ENCODE results near the gene JUN. TPM values are rescaled to one million over a fixed set of nuclear protein-coding genes. Genes with fewer than 3 reads are reported as not detected.
A peak's percentile ranks its signal among the peaks of the same experiment; 100 is the strongest.

The JUN gene
- total and polyA plus RNA-seq, 4 donors: 15.0 to 29.8 (median 17.5) TPM

DNA sequence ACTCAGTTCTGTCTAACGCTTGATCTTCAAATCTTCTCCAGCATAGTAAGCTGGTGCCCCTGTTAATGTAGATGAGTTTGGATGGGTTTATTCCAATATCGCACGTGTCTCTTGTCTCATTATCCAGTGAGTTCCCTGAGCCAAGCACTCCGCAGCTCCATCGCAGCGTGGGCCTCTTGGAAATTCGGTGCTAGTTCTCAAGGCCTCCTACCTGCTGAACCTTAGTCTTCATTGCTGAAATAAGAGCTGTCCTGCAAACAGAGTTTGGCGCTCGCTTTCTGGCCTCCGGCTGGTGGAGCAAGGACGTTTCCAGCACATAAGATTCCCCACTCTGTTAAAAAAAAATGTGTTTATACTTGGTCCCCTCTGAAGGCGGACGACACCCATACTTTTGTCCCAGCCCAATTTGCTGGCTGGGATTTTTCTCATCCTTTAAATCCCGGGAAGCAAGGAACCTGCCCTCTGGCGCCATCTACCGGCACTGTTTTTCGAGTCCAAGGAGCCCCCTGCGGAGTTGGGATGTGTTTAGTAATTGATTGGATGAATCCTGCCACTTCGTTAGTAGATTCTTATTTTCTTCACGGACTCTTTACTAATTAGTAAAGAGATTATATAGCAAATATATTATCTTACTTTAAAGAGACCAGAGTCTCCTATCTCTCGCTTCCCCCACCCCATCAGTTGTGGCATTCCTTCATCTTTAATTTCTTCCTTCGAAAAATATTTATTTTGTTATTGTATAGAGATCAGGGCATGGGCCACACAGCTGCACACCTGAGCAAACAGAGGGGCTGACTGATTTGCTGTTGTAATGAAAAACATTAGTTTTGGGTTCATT is 14.7 kb downstream of the JUN start:
- Histone ChIP-seq H3K9ac (ENCODE audit: low read depth in 1 of 2, low read length in 2 of 2) (no peak overlapping the region), H3K4me3 (ENCODE audit: low read depth in 1 of 3, low read length in 3 of 3) (no peak overlapping the region), H3K4me1 (ENCODE audit: control insufficient read depth in 4 of 4, insufficient read depth in 4 of 4, low read length in 3 of 4) (peaks cover 0 to 13% (median 8%) of the 10 kb centered on the region in 4 donors), H3K36me3 (ENCODE audit: control insufficient read depth in 4 of 4, insufficient read depth in 3 of 4, low read depth in 1 of 4, low read length in 3 of 4) (no peaks in the 10 kb centered on the region), H3K27ac (ENCODE audit: low read depth in 1 of 2, low read length in 2 of 2) (no peak overlapping the region), H3K9me3 (ENCODE audit: control insufficient read depth in 4 of 4, low read length in 3 of 4) (no peaks in the 10 kb centered on the region), H3K27me3 (ENCODE audit: control insufficient read depth in 4 of 4, insufficient read depth in 4 of 4, low read length in 3 of 4) (no peaks in the 10 kb centered on the region)
- peak; percentile 78 for DNase-seq (ENCODE audit: low spot score)
- WGBS: 34% methylated on average over 22 of the region's 22 CpGs
- TF ChIP-seq SP1 (IDR thresholded peaks at IDR 0.05) (no peak), RAD21 (IDR thresholded peaks at IDR 0.05) (peak; percentile 90 to 91)
- TF ChIP-seq, protein P1, sequence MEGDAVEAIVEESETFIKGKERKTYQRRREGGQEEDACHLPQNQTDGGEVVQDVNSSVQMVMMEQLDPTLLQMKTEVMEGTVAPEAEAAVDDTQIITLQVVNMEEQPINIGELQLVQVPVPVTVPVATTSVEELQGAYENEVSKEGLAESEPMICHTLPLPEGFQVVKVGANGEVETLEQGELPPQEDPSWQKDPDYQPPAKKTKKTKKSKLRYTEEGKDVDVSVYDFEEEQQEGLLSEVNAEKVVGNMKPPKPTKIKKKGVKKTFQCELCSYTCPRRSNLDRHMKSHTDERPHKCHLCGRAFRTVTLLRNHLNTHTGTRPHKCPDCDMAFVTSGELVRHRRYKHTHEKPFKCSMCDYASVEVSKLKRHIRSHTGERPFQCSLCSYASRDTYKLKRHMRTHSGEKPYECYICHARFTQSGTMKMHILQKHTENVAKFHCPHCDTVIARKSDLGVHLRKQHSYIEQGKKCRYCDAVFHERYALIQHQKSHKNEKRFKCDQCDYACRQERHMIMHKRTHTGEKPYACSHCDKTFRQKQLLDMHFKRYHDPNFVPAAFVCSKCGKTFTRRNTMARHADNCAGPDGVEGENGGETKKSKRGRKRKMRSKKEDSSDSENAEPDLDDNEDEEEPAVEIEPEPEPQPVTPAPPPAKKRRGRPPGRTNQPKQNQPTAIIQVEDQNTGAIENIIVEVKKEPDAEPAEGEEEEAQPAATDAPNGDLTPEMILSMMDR (IDR thresholded peaks at IDR 0.05; ENCODE audit: low read depth, low read length, missing input control): peak; percentile 80

DNA sequence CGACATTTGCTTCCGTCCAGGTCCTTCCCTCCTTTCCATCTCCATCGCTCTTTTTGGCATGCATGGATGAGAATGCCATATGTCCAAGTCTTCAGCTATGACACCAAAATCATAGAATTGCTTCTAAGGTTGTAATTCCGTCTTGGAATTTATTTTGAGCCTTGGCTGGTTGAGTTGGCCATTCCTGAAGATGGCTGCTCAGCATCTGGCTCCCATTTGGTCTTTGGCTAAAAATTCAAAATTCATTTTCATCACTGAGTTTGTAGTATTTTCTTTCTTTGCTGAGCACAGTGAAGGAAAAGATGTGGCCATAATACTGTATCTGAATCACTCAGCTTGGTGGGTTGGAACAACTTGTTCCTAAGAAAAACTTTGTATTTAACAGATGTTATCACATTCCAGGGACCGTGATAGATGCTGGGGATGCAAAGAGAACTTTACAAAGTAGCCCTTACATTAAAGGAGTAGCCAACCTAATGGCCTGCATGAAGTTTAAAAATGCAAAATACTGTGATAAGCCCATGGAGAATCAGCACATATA is 15.6 kb downstream of the JUN start:
- Histone ChIP-seq H3K36me3 (ENCODE audit: control insufficient read depth in 4 of 4, insufficient read depth in 3 of 4, low read depth in 1 of 4, low read length in 3 of 4) (no peaks in the 10 kb centered on the region), H3K9ac (ENCODE audit: low read depth in 1 of 2, low read length in 2 of 2) (no peak overlapping the region), H3K27ac (ENCODE audit: low read depth in 1 of 2, low read length in 2 of 2) (no peak overlapping the region), H3K4me1 (ENCODE audit: control insufficient read depth in 4 of 4, insufficient read depth in 4 of 4, low read length in 3 of 4) (peaks cover 0 to 6% (median 2%) of the 10 kb centered on the region in 4 donors), H3K9me3 (ENCODE audit: control insufficient read depth in 4 of 4, low read length in 3 of 4) (no peaks in the 10 kb centered on the region), H3K4me3 (ENCODE audit: low read depth in 1 of 3, low read length in 3 of 3) (no peak overlapping the region), H3K27me3 (ENCODE audit: control insufficient read depth in 4 of 4, insufficient read depth in 4 of 4, low read length in 3 of 4) (no peaks in the 10 kb centered on the region)
- DNase-seq (ENCODE audit: low spot score): no peak
- TF ChIP-seq, protein P2, sequence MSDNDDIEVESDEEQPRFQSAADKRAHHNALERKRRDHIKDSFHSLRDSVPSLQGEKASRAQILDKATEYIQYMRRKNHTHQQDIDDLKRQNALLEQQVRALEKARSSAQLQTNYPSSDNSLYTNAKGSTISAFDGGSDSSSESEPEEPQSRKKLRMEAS (IDR thresholded peaks at IDR 0.05): no peak
- WGBS: 91% methylated on average over 5 of the region's 5 CpGs

DNA sequence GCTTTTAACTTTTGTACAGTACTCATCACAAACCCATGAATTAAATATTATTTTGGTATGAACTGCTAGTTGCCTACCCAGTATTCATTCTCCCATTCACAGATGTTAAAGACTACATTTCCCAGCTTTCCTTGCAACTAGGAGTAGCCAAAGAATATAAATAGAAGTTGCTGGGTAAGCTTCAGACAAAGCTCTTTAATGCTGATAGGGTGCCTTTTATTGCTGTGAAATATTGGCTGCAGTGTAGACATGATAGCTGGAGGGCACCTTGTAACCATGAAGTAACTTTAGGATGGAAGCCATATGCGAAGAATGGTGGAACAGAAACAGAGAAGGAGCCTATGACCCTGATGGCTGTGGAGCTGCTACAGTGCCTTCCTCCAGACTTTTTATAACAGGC is 16.7 kb downstream of the JUN start:
- WGBS: 100% methylated on average over 1 of the region's 1 CpG
- DNase-seq (ENCODE audit: low spot score): no peak
- Histone ChIP-seq H3K4me1 (ENCODE audit: control insufficient read depth in 4 of 4, insufficient read depth in 4 of 4, low read length in 3 of 4) (peaks cover 0 to 5% (median 3%) of the 10 kb centered on the region in 4 donors), H3K27me3 (ENCODE audit: control insufficient read depth in 4 of 4, insufficient read depth in 4 of 4, low read length in 3 of 4) (no peaks in the 10 kb centered on the region), H3K36me3 (ENCODE audit: control insufficient read depth in 4 of 4, insufficient read depth in 3 of 4, low read depth in 1 of 4, low read length in 3 of 4) (no peaks in the 10 kb centered on the region), H3K9ac (ENCODE audit: low read depth in 1 of 2, low read length in 2 of 2) (no peak overlapping the region), H3K9me3 (ENCODE audit: control insufficient read depth in 4 of 4, low read length in 3 of 4) (no peaks in the 10 kb centered on the region), H3K4me3 (ENCODE audit: low read depth in 1 of 3, low read length in 3 of 3) (no peak overlapping the region), H3K27ac (ENCODE audit: low read depth in 1 of 2, low read length in 2 of 2) (no peak overlapping the region)
- TF ChIP-seq HNF4A (conservative IDR thresholded peaks at IDR 0.05) (no peak), TAF1 (conservative IDR thresholded peaks at IDR 0.05) (no peak), RAD21 (IDR thresholded peaks at IDR 0.05) (no peak), EGR1 (IDR thresholded peaks at IDR 0.05; ENCODE audit: low read depth in 2 of 2) (no peak), JUND (IDR thresholded peaks at IDR 0.05) (no peak), FOXA2 (IDR thresholded peaks at IDR 0.05) (no peak), SP1 (IDR thresholded peaks at IDR 0.05) (no peak), YY1 (IDR thresholded peaks at IDR 0.05) (no peak), HNF4G (IDR thresholded peaks at IDR 0.05) (no peak), GABPA (IDR thresholded peaks at IDR 0.05 in 1 of 2, conservative IDR thresholded peaks at IDR 0.05 in 1 of 2) (no peak)
- TF ChIP-seq, protein P3, sequence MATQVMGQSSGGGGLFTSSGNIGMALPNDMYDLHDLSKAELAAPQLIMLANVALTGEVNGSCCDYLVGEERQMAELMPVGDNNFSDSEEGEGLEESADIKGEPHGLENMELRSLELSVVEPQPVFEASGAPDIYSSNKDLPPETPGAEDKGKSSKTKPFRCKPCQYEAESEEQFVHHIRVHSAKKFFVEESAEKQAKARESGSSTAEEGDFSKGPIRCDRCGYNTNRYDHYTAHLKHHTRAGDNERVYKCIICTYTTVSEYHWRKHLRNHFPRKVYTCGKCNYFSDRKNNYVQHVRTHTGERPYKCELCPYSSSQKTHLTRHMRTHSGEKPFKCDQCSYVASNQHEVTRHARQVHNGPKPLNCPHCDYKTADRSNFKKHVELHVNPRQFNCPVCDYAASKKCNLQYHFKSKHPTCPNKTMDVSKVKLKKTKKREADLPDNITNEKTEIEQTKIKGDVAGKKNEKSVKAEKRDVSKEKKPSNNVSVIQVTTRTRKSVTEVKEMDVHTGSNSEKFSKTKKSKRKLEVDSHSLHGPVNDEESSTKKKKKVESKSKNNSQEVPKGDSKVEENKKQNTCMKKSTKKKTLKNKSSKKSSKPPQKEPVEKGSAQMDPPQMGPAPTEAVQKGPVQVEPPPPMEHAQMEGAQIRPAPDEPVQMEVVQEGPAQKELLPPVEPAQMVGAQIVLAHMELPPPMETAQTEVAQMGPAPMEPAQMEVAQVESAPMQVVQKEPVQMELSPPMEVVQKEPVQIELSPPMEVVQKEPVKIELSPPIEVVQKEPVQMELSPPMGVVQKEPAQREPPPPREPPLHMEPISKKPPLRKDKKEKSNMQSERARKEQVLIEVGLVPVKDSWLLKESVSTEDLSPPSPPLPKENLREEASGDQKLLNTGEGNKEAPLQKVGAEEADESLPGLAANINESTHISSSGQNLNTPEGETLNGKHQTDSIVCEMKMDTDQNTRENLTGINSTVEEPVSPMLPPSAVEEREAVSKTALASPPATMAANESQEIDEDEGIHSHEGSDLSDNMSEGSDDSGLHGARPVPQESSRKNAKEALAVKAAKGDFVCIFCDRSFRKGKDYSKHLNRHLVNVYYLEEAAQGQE (IDR thresholded peaks at IDR 0.05): no peak
- TF ChIP-seq, protein P2 (IDR thresholded peaks at IDR 0.05): no peak
- TF ChIP-seq, protein P4, sequence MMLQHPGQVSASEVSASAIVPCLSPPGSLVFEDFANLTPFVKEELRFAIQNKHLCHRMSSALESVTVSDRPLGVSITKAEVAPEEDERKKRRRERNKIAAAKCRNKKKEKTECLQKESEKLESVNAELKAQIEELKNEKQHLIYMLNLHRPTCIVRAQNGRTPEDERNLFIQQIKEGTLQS (IDR thresholded peaks at IDR 0.05): no peak
- TF ChIP-seq, protein P5, sequence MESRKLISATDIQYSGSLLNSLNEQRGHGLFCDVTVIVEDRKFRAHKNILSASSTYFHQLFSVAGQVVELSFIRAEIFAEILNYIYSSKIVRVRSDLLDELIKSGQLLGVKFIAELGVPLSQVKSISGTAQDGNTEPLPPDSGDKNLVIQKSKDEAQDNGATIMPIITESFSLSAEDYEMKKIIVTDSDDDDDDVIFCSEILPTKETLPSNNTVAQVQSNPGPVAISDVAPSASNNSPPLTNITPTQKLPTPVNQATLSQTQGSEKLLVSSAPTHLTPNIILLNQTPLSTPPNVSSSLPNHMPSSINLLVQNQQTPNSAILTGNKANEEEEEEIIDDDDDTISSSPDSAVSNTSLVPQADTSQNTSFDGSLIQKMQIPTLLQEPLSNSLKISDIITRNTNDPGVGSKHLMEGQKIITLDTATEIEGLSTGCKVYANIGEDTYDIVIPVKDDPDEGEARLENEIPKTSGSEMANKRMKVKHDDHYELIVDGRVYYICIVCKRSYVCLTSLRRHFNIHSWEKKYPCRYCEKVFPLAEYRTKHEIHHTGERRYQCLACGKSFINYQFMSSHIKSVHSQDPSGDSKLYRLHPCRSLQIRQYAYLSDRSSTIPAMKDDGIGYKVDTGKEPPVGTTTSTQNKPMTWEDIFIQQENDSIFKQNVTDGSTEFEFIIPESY (IDR thresholded peaks at IDR 0.05): no peak

Measured in liver (tissue), 9 donors.